Progenitor cell of endocrine pancreas (in vitro differentiated cells): ENCODE results near the gene SCRN1. TPM values are rescaled to one million over a fixed set of nuclear protein-coding genes. Genes with fewer than 3 reads are reported as not detected.

ENCODE experiments used
- DNase-seq: peaks from one replicate; pipeline ENCODE4 v3.0.0; 2021; ENCODE audit warnings: low spot score; ENCODE audit not compliant: unreplicated experiment
- H3K27ac Mint-ChIP-seq: 2 replicates; pipeline ENCODE4 v1.8.0; 2021; ENCODE audit warnings: mild to moderate bottlenecking, moderate library complexity, mixed read lengths
- H3K27me3 Mint-ChIP-seq: 2 replicates; pipeline ENCODE4 v1.8.0; 2021; ENCODE audit warnings: mixed read lengths
- H3K36me3 Mint-ChIP-seq: 2 replicates; pipeline ENCODE4 v1.8.0; 2022; ENCODE audit warnings: mixed read lengths; ENCODE audit not compliant: insufficient read depth
- H3K4me1 Mint-ChIP-seq: 2 replicates; pipeline ENCODE4 v1.8.0; 2021; ENCODE audit warnings: low read depth, mixed read lengths
- H3K4me3 Mint-ChIP-seq: 2 replicates; pipeline ENCODE4 v1.8.0; 2021; ENCODE audit warnings: low read depth, mild to moderate bottlenecking, moderate library complexity, mixed read lengths
- H3K9me3 Mint-ChIP-seq: 2 replicates; pipeline ENCODE4 v1.8.0; 2021; ENCODE audit warnings: low read depth, mixed read lengths
- CTCF ChIP-seq: fragments of 200-600 bp; sonication (generic); IDR thresholded peaks from one replicate; pipeline ENCODE4 v1.5.0; 2021; ENCODE audit warnings: antibody characterized with exemption, mild to moderate bottlenecking; ENCODE audit not compliant: unreplicated experiment
- total RNA-seq: library from RNA; stranded (reverse); gene quantifications from 2 replicates; pipeline ENCODE4 v1.2.1, GENCODE V29; 2021

The SCRN1 gene
- total RNA-seq, 1 donor from 2014 or later, result 53.4 TPM

DNA sequence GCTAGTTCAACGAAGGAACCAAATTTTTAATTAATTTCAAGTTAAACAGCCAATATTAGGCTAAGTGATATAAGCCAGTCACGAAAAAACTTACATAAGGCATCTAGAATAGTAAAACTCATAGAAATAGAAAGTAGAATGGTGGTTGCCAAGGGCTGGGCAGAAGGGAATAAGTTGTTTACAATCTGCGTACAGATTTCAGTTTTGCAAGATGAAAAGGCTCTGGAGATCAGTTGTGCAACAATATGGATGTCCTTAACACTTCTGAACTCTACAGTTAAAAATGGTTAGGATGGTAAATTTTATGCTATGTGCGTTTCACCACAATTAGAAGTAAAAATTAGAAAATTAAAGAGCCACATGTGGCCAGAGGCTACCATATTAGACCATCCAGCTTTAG lies 13.3 kb downstream of the SCRN1 start:
- no peaks in the 10 kb centered on the region for H3K9me3 Mint-ChIP-seq
- TF ChIP-seq CTCF, result no peak
- no peak for DNase-seq
- peaks cover 11% of the 10 kb centered on the region for H3K4me1 Mint-ChIP-seq
- H3K36me3 Mint-ChIP-seq, result no peaks in the 10 kb centered on the region
- no peak overlapping the region for H3K27ac Mint-ChIP-seq
- no peaks in the 10 kb centered on the region for H3K27me3 Mint-ChIP-seq
- H3K4me3 Mint-ChIP-seq, result no peak overlapping the region

DNA sequence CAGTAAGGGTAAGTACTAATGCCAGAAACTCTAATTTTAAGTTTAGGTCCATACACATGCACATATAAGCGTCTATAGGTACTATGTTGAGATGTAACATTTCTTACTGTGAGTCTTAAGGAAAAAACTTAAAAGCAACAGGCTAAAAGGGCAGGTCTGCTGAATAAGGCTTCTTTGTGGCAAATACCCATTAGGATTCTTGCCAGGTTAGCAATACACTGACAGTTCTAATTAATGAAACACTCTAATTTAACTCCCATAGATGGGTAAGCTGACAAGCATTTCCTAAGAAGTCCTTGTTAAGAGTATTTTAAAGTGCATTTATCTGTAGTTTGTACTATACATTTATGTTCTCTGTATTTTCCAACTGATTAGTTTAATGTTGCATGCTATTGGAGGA lies 14.0 kb downstream of the SCRN1 start:
- peaks cover 9% of the 10 kb centered on the region for H3K4me1 Mint-ChIP-seq
- H3K27ac Mint-ChIP-seq, result no peak overlapping the region
- H3K27me3 Mint-ChIP-seq, result no peaks in the 10 kb centered on the region
- no peaks in the 10 kb centered on the region for H3K9me3 Mint-ChIP-seq
- no peaks in the 10 kb centered on the region for H3K36me3 Mint-ChIP-seq
- no peak for DNase-seq
- TF ChIP-seq CTCF, result no peak
- no peak overlapping the region for H3K4me3 Mint-ChIP-seq

- no peak for TF ChIP-seq CTCF
- Mint-ChIP-seq H3K9me3 (no peaks in the 10 kb centered on the region), H3K27me3 (no peaks in the 10 kb centered on the region), H3K4me3 (no peak overlapping the region), H3K4me1 (peaks cover 15% of the 10 kb centered on the region), H3K36me3 (peaks cover 4% of the 10 kb centered on the region), H3K27ac (no peak overlapping the region)
- DNase-seq, result no peak
Observed at GRCh38 chr7:29974286-29974685, 15.3 kb downstream of the SCRN1 start.

DNA sequence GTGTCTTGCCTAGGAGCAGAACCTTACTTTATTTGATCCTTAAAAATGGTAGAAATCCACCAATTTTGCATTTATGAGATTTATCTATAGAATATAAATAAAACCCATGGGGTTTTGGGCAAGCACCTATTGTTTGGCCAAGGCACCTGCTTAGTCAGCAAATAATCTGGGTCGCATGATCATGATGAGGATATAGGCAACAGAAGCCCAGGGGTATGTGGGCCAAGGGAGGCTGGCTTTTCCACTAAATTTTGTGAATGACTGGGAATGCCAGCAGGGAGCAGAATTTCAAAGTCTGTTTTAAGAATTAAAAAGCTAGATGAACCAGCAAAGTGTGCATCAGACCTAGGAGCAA lies 17.3 kb downstream of the SCRN1 start:
- H3K36me3 Mint-ChIP-seq, result peaks cover 11% of the 10 kb centered on the region
- H3K27me3 Mint-ChIP-seq, result no peaks in the 10 kb centered on the region
- peaks cover 15% of the 10 kb centered on the region for H3K4me1 Mint-ChIP-seq
- no peak for DNase-seq
- no peaks in the 10 kb centered on the region for H3K9me3 Mint-ChIP-seq
- H3K27ac Mint-ChIP-seq, result no peak overlapping the region
- H3K4me3 Mint-ChIP-seq, result no peak overlapping the region
- TF ChIP-seq CTCF, result no peak

GRCh38 chr7:29971566-29972314 lies 17.9 kb downstream of the SCRN1 start:
- peaks cover 14% of the 10 kb centered on the region for H3K36me3 Mint-ChIP-seq
- no peaks in the 10 kb centered on the region for H3K27me3 Mint-ChIP-seq
- no peaks in the 10 kb centered on the region for H3K9me3 Mint-ChIP-seq
- no peak overlapping the region for H3K27ac Mint-ChIP-seq
- no peak overlapping the region for H3K4me3 Mint-ChIP-seq
- no peak for TF ChIP-seq CTCF
- DNase-seq, result no peak
- peaks cover 15% of the 10 kb centered on the region for H3K4me1 Mint-ChIP-seq
